Measurements from ENCODE around the gene SPI1.
"Not testable (repeated sequence)": the region's sequence is repeated elsewhere in the genome, so short reads cannot be mapped to it uniquely, and the experiment has no call there.

Gene SPI1

DNA sequence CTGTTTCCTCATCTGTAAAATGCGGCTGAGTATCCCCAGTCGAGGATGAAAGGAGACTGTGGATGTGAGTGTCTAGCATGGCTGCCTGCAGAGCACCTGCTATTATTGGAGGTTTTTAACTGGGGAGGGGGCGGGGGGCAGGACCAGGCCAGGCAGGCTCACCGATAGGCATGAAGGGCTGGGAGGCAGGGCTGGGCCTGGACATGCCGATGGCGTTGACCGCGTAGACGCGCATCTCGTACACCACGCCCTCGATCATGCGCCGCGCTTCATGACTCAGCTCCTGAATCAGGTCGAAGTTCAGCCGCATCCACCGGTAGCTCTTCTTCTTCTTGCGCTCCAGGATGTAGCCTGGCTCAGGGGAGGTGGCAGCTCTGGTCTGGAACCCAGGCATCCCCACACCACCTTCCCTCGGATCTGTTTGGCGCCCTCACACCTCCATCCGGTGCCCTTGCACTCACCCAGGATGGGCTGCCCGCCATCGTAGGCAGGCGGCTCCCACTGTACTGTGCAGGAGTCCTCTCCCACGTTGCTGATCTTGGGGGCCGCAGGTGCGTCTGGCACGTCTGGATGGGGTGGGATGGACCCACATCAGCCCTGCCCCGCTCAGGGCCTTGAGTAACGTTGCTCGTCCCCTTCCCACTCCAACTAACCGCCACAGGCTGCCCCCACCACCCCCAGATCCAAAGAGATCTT lies 41.0 kb downstream of the SPI1 start:
- no peak for DNase-seq

DNA sequence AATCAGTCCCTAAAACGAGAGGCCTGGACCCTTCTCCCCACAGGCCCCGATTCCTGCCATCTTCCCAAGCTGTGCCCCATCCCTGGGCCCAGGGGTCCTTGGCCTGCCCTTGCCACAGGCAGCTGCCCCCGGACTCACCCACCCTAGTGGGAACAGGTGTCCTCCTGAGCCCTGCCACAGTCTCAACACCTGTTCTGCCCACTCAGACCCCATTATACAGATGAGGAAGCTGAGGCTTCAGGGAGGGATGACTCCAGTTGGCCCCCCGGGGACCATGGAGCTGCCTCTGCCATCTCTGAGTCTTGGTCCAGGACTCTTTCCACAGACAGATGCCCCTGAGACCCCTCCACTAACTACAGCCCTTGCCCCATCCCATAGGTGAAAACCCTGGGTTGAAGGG lies 41.8 kb downstream of the SPI1 start:
- DNase-seq, result no peak

DNA sequence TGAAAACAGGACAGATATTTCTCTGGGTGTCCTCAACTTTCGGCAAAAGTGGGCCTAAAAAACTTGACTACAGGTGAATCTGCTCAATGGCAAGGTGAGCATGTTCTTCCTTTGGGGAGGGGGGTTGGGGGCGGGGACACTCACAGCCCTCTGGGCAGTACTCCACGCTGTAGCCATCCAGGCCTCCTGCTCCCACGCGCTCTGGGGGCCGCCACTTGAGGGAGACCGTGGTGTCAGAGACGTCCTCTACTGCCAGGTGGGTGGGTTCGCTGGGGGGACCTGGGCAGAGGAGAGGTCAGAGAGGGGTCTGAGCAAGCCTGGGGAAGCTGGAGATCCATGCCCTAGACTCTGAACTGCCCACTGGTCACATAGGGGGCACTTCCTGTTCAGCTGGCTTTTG lies 42.6 kb downstream of the SPI1 start:
- DNase-seq, result no peak

DNA sequence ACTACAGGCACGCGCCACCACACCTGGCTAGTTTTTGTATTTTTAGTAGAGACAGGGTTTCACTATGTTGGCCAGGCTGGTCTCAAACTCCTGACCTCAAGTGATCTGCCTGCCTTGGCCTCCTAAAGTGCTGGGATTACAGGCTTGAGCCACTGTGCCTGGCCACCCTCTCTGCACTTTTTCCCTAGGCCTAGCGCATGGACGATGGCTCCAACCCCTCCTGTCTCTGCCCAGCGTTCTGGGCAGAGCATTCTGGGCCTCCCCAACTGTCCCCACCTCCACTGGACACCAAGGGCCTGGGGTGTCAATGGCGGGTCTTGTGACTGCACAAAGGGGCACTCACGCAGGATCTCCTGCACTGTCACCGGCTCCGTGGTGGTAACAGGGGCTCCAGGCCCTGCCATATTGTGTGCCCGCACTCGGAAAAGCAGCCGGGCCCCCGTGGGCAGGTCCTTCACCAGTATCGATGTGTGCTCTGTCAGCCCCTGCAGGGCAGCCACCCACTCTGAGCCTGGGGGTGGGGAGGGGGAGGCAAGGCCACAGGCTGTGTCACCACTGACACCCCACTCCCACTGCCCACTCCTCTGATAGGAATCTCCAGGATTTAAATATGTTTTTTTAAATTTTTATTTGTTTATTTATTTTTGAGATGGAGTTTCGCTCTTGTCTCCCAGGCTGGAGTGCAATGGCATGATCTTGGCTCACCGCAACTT lies 43.5 kb downstream of the SPI1 start:
- DNase-seq, result not testable (repeated sequence)

GRCh38 chr11:47333886-47334443 lies 44.4 kb downstream of the SPI1 start:
- no peak for DNase-seq

DNA sequence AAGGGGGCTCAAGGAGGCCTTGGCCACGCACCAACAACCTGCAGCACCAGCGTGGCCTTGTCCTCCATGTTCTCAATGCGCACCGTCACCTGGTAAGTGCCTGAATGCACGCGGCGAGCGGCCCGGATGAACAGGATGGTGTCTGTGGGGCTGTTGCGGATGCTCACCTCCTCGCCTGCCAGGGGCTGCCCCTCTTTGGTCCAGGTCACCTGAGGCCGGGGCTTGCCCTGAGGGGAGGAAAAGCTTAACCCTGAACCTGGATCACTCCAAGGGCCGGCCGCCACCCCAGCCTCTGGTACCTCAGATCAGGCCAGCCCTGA lies 44.9 kb downstream of the SPI1 start:
- DNase-seq, result no peak

DNA sequence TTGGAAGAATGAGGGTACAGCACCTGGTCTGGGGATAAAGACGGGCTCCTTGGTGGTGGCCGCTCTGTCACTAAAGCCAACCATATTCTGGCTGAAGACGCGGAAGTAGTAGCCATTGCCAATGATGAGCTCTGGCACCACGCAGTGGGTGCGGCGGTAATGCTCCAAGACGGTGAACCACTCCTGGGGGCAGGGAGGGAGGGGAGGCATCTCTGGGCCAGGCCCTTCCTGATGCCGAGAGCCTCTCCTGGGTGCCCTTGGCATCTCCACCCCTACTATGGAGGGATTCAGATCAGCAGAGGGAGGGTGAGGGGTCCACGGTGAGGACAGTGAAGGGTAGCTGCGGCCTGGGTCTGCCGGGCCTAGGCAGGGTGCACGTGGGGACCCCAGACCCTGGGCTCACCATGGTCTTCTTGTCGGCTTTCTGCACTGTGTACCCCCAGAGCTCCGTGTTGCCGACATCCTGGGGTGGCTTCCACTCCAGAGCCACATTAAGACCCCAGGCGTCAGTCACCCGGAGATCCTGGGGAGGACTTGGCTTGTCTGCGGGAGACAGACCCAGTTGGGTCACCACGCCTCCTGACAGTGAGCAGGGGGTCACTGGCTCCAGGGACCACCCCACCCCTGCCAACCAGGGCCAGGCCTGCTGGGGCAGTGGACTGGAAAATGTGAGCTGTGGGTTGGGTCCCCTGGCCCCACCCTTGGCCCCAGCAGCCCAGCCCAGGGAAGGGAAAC lies 45.4 kb downstream of the SPI1 start:
- no peak for DNase-seq

- no peak for DNase-seq
Measured at GRCh38 chr11:47332303-47332711, 46.0 kb downstream of the SPI1 start.

GRCh38 chr11:47331454-47332302 lies 46.7 kb downstream of the SPI1 start:
- no peak for DNase-seq

- no peak for DNase-seq
Measured at GRCh38 chr11:47329987-47330931, 48.1 kb downstream of the SPI1 start.

- DNase-seq, result no peak
Measured at GRCh38 chr11:47329431-47329986, 48.8 kb downstream of the SPI1 start.

DNA sequence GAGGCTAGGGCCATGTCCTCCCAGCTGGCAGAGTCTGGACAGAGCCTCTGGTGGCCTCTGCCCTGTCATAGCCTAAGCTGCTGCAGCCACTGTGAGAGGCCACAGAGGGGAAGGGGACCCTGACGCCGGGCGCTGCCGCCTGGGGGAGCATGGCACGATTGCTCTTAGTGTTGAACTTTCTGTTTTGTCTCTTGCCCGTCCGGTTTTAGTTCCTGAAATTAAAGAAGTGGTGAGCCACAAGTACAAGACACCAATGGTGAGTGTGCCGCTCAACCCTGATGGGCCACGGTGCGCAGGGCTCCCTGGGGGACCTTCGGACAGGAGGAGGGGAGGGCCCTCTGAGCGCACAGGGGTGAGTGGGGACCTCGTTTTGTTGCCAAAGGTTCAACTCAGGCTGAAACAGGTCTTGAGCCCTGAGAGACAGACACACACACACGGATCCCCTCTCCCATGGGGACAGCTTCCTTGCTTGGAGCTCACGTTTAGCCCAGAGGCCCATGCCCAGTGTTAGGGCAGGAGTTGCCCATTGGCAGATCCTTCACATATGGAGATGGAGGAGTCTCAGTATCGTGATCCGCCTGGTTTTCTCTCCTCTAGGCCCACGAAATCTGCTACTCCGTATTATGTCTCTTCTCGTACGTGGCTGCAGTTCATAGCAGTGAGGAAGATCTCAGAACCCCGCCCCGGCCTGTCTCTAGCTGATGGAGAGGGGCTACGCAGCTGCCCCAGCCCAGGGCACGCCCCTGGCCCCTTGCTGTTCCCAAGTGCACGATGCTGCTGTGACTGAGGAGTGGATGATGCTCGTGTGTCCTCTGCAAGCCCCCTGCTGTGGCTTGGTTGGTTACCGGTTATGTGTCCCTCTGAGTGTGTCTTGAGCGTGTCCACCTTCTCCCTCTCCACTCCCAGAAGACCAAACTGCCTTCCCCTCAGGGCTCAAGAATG lies 49.6 kb downstream of the SPI1 start:
- no peak for DNase-seq

DNA sequence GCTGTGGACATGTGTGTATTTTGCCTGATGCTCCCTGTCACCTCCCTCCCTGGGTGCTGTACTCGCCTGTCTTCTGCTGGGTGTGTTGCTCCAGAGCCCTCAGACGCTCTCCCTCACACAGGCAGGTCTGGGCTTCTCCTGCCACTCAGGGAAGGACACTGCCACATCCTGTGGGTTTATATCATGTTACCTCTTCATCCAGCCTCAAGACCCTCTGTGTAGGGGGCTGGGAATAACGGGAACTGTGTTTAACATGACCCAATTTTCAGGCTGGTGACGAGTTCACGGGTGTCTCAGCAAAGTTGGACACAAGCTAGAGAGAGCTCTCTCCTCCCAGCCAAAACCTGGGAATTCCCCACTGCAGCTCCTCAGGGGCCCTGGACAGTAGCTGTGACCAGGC lies 50.4 kb downstream of the SPI1 start:
- no peak for DNase-seq

DNA sequence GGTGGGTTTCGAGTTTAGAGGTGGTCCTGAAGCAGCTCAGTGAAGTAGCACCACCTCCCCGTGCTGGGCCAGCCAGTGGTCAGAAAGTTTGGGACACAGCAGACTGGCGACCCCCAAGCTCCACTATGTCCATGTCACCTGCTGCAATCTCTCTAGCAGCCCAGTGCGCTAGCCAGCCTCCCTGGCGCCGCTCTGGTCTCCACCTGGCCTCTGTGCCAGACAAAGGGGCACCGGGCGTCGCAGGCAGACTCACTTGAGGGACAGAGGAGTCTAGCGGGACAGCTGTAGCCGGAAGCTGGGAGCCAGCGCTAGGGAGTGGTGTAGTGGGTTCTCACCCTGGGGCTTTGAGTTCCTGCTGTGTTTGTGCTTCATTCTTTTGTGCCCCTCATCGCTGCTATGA lies 51.3 kb downstream of the SPI1 start:
- DNase-seq, result no peak

DNA sequence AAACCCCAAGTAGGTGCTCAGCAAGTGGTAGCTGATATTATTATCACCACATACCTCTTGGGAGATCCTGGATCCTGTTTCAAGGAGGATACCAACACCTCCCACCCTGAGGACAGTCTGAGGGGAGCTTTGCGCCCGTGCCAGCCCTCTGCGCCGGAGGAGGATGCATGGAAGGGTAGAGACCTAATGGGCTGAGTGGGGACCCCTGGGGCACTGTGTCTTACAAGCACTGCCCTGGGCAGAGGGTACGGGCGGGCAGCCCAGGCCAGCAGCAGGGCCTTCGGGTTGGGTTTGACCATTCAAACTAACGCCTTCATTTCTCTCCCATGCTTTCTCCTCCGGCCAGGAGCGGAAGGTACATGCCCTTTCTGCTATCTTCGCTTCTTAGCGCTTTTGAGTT lies 52.1 kb downstream of the SPI1 start:
- no peak for DNase-seq

DNA sequence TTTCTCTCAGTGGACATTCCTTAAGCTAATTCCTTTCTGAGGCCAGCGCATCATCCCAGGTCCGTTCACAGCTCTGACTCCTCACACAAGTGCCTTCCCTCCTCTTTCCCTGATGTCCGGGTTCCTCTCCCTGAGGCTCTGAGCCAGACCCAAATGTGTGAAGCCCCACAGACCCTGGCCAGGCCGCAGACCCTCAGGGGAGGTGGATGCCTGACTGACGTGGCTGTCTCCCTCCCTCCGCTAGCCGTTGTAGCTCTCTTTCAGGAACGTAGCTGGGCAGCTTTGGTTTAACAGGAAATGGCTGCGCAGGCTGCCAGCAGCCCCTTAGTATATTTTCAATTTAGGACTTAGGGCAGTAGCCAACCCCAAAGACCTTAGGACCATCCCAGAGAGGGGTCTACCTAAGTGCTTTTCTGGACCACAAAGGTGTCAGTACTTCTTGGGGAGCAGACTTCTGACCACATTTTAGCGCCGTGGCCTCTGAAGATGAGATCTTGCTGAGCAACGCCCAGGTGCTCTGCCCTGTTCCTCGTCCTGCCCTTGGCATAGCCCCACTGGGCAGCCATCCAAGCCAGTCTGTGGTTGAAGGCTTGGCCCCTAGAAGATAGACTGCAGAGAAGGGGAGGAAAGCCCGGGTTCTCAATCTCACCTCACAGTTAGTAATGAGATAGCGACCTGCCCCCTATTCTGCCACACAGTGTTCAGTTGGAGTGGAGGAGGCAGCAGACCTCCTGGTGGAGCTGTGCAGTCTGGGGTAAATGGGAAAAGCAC lies 52.9 kb downstream of the SPI1 start:
- no peak for DNase-seq

GRCh38 chr11:47324520-47324919 lies 53.8 kb downstream of the SPI1 start:
- DNase-seq, result no peak

DNA sequence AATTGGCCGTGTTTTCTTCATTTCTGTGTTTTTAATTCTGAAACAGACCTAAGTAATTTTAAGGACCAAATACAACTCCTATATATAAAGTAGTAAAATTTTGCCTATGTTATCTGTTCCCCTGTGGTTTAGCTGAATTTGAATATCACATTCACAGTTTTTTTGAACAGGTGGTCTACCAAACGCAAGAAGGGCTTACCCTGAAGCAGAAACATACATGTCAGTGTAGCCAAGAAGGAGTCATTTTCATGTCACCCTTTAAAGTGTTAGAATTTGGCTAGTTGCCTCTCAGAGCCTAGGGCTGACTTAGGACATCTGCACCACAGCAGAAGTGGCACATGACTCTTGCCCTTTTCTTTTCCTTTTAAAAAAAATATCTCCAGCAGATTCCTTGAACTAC lies 60.2 kb downstream of the SPI1 start:
- no peak for DNase-seq

- DNase-seq, result no peak
Measured at GRCh38 chr11:47317064-47317828, 61.1 kb downstream of the SPI1 start.

Measured in stimulated activated CD8-positive, alpha-beta memory T cell treated with anti-CD3 and anti-CD28 coated beads, Interleukin-4, amount 100 ng/mL, for 48 hours (primary cell).